Mesenchymal stem cell (in vitro differentiated cells and primary cell): ENCODE data around the gene ATP2C1. TPM values are rescaled to one million over a fixed set of nuclear protein-coding genes. Genes with fewer than 3 reads are reported as not detected.

Experiments used
- DNase-seq: peaks from one replicate; pipeline ENCODE4 v3.0.0-alpha.2; 2013
- H2AFZ ChIP-seq: one replicate; pipeline ENCODE4 v1.6.1; 2013; ENCODE audit warnings: low read depth, mild to moderate bottlenecking, control low read depth, inconsistent platforms, low read length, moderate library complexity
- H2AK5ac ChIP-seq: 2 replicates; pipeline ENCODE4 v1.6.1; 2013; ENCODE audit warnings: low read length, moderate library complexity, mild to moderate bottlenecking, inconsistent platforms; ENCODE audit not compliant: severe bottlenecking
- H2BK120ac ChIP-seq: one replicate; pipeline ENCODE4 v1.6.1; 2013; ENCODE audit warnings: low read depth, mild to moderate bottlenecking, inconsistent platforms, low read length, moderate library complexity
- H2BK12ac ChIP-seq, 2 experiments: one replicate each; pipeline ENCODE4 v1.6.1; 2013; ENCODE audit warnings: inconsistent platforms in 2 of 2, low read length in 2 of 2, mild to moderate bottlenecking in 2 of 2, moderate library complexity in 2 of 2, control low read depth in 1 of 2
- H2BK15ac ChIP-seq: one replicate; pipeline ENCODE4 v1.6.1; 2013; ENCODE audit warnings: mild to moderate bottlenecking, low read depth, inconsistent platforms; ENCODE audit not compliant: poor library complexity, severe bottlenecking
- H2BK5ac ChIP-seq: 2 replicates; pipeline ENCODE4 v1.6.1; 2013; ENCODE audit warnings: low read depth, mild to moderate bottlenecking, low read length, control low read depth, inconsistent platforms; ENCODE audit not compliant: poor library complexity, severe bottlenecking
- H3K14ac ChIP-seq, 2 experiments: one replicate each; pipeline ENCODE4 v1.6.1; 2013; ENCODE audit warnings: inconsistent platforms in 2 of 2, low read length in 2 of 2, control low read depth in 1 of 2, mild to moderate bottlenecking in 1 of 2, moderate library complexity in 1 of 2
- H3K18ac ChIP-seq, 2 experiments: one replicate each; pipeline ENCODE4 v1.6.1; 2013; ENCODE audit warnings: inconsistent platforms in 2 of 2, low read length in 2 of 2, control low read depth in 1 of 2, low read depth in 1 of 2, mild to moderate bottlenecking in 1 of 2
- H3K23ac ChIP-seq, 2 experiments: one replicate each; pipeline ENCODE4 v1.6.1; 2013; ENCODE audit warnings: inconsistent platforms in 2 of 2, low read length in 2 of 2, mild to moderate bottlenecking in 2 of 2, moderate library complexity in 2 of 2, control low read depth in 1 of 2
- H3K27ac ChIP-seq: 2 replicates; pipeline ENCODE4 v1.5.1; 2013; ENCODE audit warnings: mild to moderate bottlenecking, moderate library complexity, low read length, control low read depth, inconsistent platforms; ENCODE audit not compliant: poor library complexity, severe bottlenecking
- H3K27me3 ChIP-seq, 2 experiments: 2 replicates each; pipeline versions ENCODE4 v1.6.1 to v1.7.0; 2013; ENCODE audit warnings: low read length in 2 of 2, mild to moderate bottlenecking in 2 of 2, moderate library complexity in 2 of 2, control low read depth in 1 of 2, inconsistent platforms in 1 of 2; ENCODE audit not compliant: control insufficient read depth in 1 of 2, insufficient read depth in 1 of 2
- H3K36me3 ChIP-seq, 2 experiments: 2 replicates each; pipeline versions ENCODE4 v1.6.1 to v1.7.0; 2013; ENCODE audit warnings: low read length in 2 of 2, control low read depth in 1 of 2, inconsistent platforms in 1 of 2, low read depth in 1 of 2, mild to moderate bottlenecking in 1 of 2; ENCODE audit not compliant: insufficient read depth in 2 of 2, control insufficient read depth in 1 of 2
- H3K4ac ChIP-seq, 2 experiments: one replicate each; pipeline ENCODE4 v1.6.1; 2013; ENCODE audit warnings: inconsistent platforms in 2 of 2, low read length in 2 of 2, mild to moderate bottlenecking in 2 of 2, moderate library complexity in 2 of 2, control low read depth in 1 of 2, low read depth in 1 of 2
- H3K4me1 ChIP-seq: 2 replicates; pipeline ENCODE4 v1.6.1; 2013; ENCODE audit warnings: low read depth, low read length, control low read depth; ENCODE audit not compliant: control insufficient read depth, insufficient read depth
- H3K4me2 ChIP-seq: 2 replicates; pipeline ENCODE4 v1.6.1; 2013; ENCODE audit warnings: low read length, mild to moderate bottlenecking, inconsistent platforms; ENCODE audit not compliant: poor library complexity, severe bottlenecking
- H3K4me3 ChIP-seq, 2 experiments: 2 replicates each; pipeline versions ENCODE4 v1.5.1 to v1.7.0; 2013; ENCODE audit warnings: low read length in 2 of 2, mild to moderate bottlenecking in 2 of 2, control low read depth in 1 of 2, low read depth in 1 of 2; ENCODE audit not compliant: insufficient read depth in 1 of 2
- H3K79me1 ChIP-seq: replicated peaks from 2 replicates; pipeline ENCODE4 v1.6.1; 2013; ENCODE audit warnings: mild to moderate bottlenecking, control low read depth, low read length, inconsistent platforms; ENCODE audit not compliant: poor library complexity, severe bottlenecking
- H3K9ac ChIP-seq: 2 replicates; pipeline ENCODE4 v1.7.0; 2013; ENCODE audit warnings: mild to moderate bottlenecking, low read length, moderate library complexity
- H3K9me3 ChIP-seq: 2 replicates; pipeline ENCODE4 v1.7.0; 2013; ENCODE audit warnings: mild to moderate bottlenecking, low read length; ENCODE audit not compliant: control insufficient read depth
- H4K8ac ChIP-seq: one replicate; pipeline ENCODE4 v1.6.1; 2013; ENCODE audit warnings: inconsistent platforms, mild to moderate bottlenecking, low read length, moderate library complexity
- H4K91ac ChIP-seq: one replicate; pipeline ENCODE4 v1.6.1; 2013; ENCODE audit warnings: mild to moderate bottlenecking, low read length, inconsistent platforms
- WGBS: methylation state at CpG from one replicate; pipeline ENCODE4 v1.1.7; 2013; ENCODE audit warnings: mixed read lengths; 5-methylcytosine and 5-hydroxymethylcytosine counted together
- polyA plus RNA-seq, 2 experiments: library from polyadenylated mRNA; stranded (reverse); fragments of 200-250 nt; gene quantifications; one replicate each; pipeline ENCODE4 v1.2.3, GENCODE V29; 2013

Gene ATP2C1, protein sequence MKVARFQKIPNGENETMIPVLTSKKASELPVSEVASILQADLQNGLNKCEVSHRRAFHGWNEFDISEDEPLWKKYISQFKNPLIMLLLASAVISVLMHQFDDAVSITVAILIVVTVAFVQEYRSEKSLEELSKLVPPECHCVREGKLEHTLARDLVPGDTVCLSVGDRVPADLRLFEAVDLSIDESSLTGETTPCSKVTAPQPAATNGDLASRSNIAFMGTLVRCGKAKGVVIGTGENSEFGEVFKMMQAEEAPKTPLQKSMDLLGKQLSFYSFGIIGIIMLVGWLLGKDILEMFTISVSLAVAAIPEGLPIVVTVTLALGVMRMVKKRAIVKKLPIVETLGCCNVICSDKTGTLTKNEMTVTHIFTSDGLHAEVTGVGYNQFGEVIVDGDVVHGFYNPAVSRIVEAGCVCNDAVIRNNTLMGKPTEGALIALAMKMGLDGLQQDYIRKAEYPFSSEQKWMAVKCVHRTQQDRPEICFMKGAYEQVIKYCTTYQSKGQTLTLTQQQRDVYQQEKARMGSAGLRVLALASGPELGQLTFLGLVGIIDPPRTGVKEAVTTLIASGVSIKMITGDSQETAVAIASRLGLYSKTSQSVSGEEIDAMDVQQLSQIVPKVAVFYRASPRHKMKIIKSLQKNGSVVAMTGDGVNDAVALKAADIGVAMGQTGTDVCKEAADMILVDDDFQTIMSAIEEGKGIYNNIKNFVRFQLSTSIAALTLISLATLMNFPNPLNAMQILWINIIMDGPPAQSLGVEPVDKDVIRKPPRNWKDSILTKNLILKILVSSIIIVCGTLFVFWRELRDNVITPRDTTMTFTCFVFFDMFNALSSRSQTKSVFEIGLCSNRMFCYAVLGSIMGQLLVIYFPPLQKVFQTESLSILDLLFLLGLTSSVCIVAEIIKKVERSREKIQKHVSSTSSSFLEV
- polyA plus RNA-seq (2013, experiment 1 of 2): 55.3 TPM
- polyA plus RNA-seq (2013, experiment 2 of 2): 55.5 TPM

DNA sequence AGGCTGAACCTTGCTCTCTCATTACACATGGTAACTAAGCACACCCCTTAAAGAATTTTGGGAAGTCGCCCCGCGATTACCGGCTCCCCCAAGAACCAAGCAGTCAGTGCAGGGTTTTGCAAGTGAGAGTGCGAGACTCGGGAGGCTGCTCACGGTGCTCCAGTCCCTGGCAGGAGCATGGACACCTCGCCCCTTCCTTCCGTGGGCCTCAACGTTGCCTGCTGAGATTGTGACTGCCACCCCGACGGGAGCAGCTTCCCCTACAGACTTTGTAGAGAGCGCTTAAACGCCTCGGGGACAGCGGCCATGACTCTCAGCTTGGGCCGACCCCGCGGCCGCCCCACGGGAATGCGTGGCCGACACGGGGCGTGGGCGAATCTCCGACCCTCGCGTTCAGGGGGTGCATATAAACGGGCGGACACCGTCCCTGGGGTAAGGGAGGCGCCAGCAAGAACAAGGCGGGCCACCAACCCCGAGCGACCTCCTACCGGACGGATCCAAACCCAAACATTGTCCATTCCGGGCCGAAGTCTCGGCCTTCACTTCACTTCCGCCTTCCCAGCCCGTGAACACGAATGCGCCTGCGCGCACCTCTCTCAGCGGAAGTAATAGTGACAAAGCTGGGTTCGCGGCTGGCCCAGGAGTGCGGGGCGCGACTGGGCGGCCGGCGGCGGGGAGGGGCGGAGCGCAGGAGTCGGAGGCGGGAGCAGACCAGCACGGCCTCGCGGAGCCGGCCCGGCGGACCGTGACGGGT is at the start of gene ATP2C1:
Gene ATP2C1, plus strand, starts transcription at position 709 of the 754 bp plus-strand sequence. CDS start 686 bp downstream, outside the sequence.
- Histone ChIP-seq H3K18ac (peak within 1 kb of the TSS; percentile 85 to 99), H3K14ac (peak within 1 kb of the TSS; percentile 81 to 97), H3K4me2 (peak within 1 kb of the TSS; percentile 75), H2AK5ac (no peak within 1 kb of the TSS), H3K36me3 (no peaks in the 10 kb centered on the region), H3K4me1 (no peaks in the 10 kb centered on the region), H3K27me3 (no peaks in the 10 kb centered on the region), H4K91ac (peak within 1 kb of the TSS; percentile 97), H2BK15ac (peak within 1 kb of the TSS; percentile 99), H2BK12ac (peak within 1 kb of the TSS in 1 of 2 experiments; percentile 47), H3K9me3 (no peaks in the 10 kb centered on the region), H3K27ac (peak within 1 kb of the TSS; percentile 90), H3K4me3 (peak within 1 kb of the TSS; percentile 80 to 89), H3K79me1 (peaks cover 1% of the 10 kb centered on the region), H3K23ac (peak within 1 kb of the TSS; percentile 69 to 75), H2BK5ac (peak within 1 kb of the TSS; percentile 83), H2BK120ac (peak within 1 kb of the TSS; percentile 96), H3K4ac (peak within 1 kb of the TSS; percentile 49 to 97), H3K9ac (peak within 1 kb of the TSS; percentile 98), H2AFZ (peak within 1 kb of the TSS; percentile 92), H4K8ac (peak within 1 kb of the TSS; percentile 99)
- DNase-seq: peak; percentile 96
- under 1% methylated on average over 48 of the region's 69 CpGs for WGBS

DNA sequence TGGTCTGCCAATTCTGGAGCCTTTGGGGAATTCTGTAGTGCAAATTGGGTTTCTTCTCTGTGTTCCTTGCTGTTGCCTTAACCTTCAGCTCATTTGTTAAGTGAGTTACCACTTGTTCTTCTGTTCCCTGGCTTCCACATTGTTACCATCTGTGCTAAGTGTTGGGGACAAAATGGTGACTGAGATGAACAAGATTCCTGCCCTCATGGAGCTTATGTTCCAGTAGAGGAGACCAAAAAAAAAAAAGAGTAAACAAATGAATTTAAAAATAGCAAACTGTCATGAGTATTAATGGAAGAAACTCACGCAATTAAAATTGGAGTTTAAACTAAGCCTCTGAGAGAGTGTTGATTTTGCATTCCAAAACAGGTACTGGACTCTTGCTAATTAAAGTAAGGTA is 49.4 kb upstream of the ATP2C1 start:
- H3K36me3 ChIP-seq: no peaks in the 10 kb centered on the region
- peaks cover 3 to 6% of the 10 kb centered on the region in 2 experiments for H3K27me3 ChIP-seq
- no peak overlapping the region for H2AFZ ChIP-seq
- H2AK5ac ChIP-seq: no peak overlapping the region
- H3K9me3 ChIP-seq: no peaks in the 10 kb centered on the region
- H2BK12ac ChIP-seq: no peak overlapping the region
- H3K4me2 ChIP-seq: no peak overlapping the region
- no peak overlapping the region for H3K27ac ChIP-seq
- H3K23ac ChIP-seq: no peak overlapping the region
- H3K18ac ChIP-seq: no peak overlapping the region
- no peak overlapping the region for H4K8ac ChIP-seq
- H4K91ac ChIP-seq: no peak overlapping the region
- no peak overlapping the region for H3K4ac ChIP-seq
- 89% methylated on average over 1 of the region's 1 CpG for WGBS
- H2BK120ac ChIP-seq: no peak overlapping the region
- H3K79me1 ChIP-seq: no peaks in the 10 kb centered on the region
- H2BK15ac ChIP-seq: no peak overlapping the region
- no peak overlapping the region for H3K14ac ChIP-seq
- H3K4me3 ChIP-seq: no peak overlapping the region
- no peaks in the 10 kb centered on the region for H3K4me1 ChIP-seq
- no peak overlapping the region for H2BK5ac ChIP-seq
- no peak overlapping the region for H3K9ac ChIP-seq
- DNase-seq: no peak

DNA sequence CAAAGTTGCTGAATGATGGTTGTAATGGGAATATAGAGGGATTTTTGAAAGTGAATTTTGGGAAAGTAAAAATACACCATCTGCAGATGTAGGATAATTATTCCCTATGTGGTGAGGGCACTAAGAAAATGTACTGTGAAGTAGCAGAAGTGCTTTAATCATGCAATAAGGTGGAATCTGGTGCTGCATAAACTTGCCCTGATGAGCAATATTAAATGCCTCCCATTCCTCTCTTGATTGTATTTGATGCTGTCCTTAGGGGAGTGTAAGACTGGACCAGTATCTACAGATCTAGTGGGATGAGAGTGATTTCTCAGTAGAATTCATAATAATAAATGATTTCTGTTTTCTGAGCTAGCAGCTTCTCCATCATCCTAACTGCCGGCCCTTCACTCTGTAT is 47.7 kb upstream of the ATP2C1 start:
- Histone ChIP-seq H2BK120ac (no peak overlapping the region), H3K14ac (no peak overlapping the region), H4K91ac (no peak overlapping the region), H3K9me3 (no peaks in the 10 kb centered on the region), H3K79me1 (no peaks in the 10 kb centered on the region), H3K4me1 (no peaks in the 10 kb centered on the region), H2AFZ (no peak overlapping the region), H3K18ac (no peak overlapping the region), H3K4me2 (no peak overlapping the region), H2BK15ac (no peak overlapping the region), H4K8ac (no peak overlapping the region), H2AK5ac (no peak overlapping the region), H3K9ac (no peak overlapping the region), H3K27me3 (peaks cover 3 to 6% of the 10 kb centered on the region in 2 experiments), H3K23ac (no peak overlapping the region), H3K36me3 (no peaks in the 10 kb centered on the region), H2BK12ac (no peak overlapping the region), H3K4ac (no peak overlapping the region), H2BK5ac (no peak overlapping the region), H3K4me3 (no peak overlapping the region), H3K27ac (no peak overlapping the region)
- no CpG with 5 or more reads among the region's 1 CpG for WGBS
- no peak for DNase-seq
